ENCODE data around the gene SLN.

The SLN gene

GRCh38 chr11:107719073-107719472, 7.2 kb upstream of the SLN start:
- no peak for DNase-seq

GRCh38 chr11:107716884-107717532, 5.2 kb upstream of the SLN start:
- no peak for DNase-seq

GRCh38 chr11:107713009-107713408, 1.2 kb upstream of the SLN start:
- DNase-seq = no peak

GRCh38 chr11:107710301-107710700, 1.6 kb downstream of the SLN start:
- DNase-seq = no peak

- no peak for DNase-seq
These were observed 3.1 kb downstream of the SLN start for GRCh38 chr11:107708792-107709191.

- DNase-seq = no peak
These were observed 4.0 kb downstream of the SLN start for GRCh38 chr11:107707807-107708206.

GRCh38 chr11:107707215-107707671, 4.6 kb downstream of the SLN start:
- DNase-seq = no peak

- DNase-seq = no peak
These were observed 5.3 kb downstream of the SLN start for GRCh38 chr11:107706531-107706930.

GRCh38 chr11:107705027-107705426, 6.8 kb downstream of the SLN start:
- no peak for DNase-seq

- DNase-seq = no peak
These were observed 7.4 kb downstream of the SLN start for GRCh38 chr11:107704451-107704850.

GRCh38 chr11:107702723-107703122, 9.1 kb downstream of the SLN start:
- no peak for DNase-seq

- DNase-seq = no peak
These were observed 9.7 kb downstream of the SLN start for GRCh38 chr11:107702109-107702660.

GRCh38 chr11:107699371-107700285, 12.2 kb downstream of the SLN start:
- DNase-seq = no peak

GRCh38 chr11:107697291-107697690, 14.6 kb downstream of the SLN start:
- DNase-seq = no peak

GRCh38 chr11:107696140-107696539, 15.7 kb downstream of the SLN start:
- no peak for DNase-seq

GRCh38 chr11:107695446-107695845, 16.4 kb downstream of the SLN start:
- no peak for DNase-seq

GRCh38 chr11:107691000-107691750, 20.7 kb downstream of the SLN start:
- DNase-seq = no peak

- DNase-seq = no peak
These were observed 22.3 kb downstream of the SLN start for GRCh38 chr11:107689317-107690202.

GRCh38 chr11:107688322-107688918, 23.4 kb downstream of the SLN start:
- DNase-seq = no peak

- no peak for DNase-seq
These were observed 28.0 kb downstream of the SLN start for GRCh38 chr11:107683807-107684206.

- no peak for DNase-seq
These were observed 28.8 kb downstream of the SLN start for GRCh38 chr11:107683061-107683460.

- DNase-seq = no peak
These were observed 29.3 kb downstream of the SLN start for GRCh38 chr11:107682572-107682971.

All from NCI-H1436 treated with DMSO at 0.1 percent for 48 hours (cell line).